ENCODE results near the gene ZNF362. TPM values are rescaled to one million over a fixed set of nuclear protein-coding genes. Genes with fewer than 3 reads are reported as not detected.

Gene ZNF362
- total RNA-seq, 2 experiments from 2014 or later, result 8.9 to 26.1 TPM

DNA sequence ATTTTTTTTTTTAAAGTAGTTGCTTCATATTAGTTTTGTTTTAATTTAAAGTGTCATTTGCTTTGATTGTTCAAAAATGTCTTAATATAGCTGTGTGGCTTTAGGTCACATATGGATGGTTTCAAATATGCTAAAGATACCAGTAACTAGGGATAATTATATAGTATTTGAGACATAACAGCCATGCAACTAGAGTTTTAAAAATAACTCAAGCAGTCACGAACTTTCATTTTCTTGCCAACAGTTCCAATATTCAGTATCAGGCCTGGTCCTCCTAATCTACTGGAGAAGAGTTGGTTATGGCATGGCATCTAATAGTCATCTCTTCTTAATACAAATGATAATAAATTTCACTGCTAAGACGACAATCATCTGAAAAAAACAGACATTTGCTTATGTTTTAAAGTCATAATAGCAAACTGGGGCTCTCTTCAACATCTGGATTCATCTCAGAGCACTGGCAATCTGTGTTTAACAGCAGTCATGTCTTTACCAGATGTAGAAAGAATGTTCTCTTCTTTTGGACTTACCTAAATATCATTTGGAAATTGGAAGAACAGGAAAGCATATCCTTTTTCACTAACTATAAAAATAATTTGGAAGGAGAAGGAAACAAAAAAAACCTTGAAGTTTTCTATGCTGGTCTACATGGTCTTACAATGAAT lies 88.7 kb downstream of the ZNF362 start:
- Histone ChIP-seq H3K4me2 (ENCODE audit: low read length) (no peak overlapping the region), H4K20me1 (ENCODE audit: insufficient read depth, low read length) (peaks cover 21% of the 10 kb centered on the region; the same call in 1 of the 2 replicates), H3K27ac (ENCODE audit: low read depth, low read length, poor library complexity, severe bottlenecking) (no peak overlapping the region), H3K36me3 (ENCODE audit: insufficient read depth, low read length) (peaks cover 14% of the 10 kb centered on the region; the same call in 1 of the 2 replicates), H2AFZ (ENCODE audit: low read length) (no peak overlapping the region), H3K9me2 (ENCODE audit: insufficient read depth, low read length) (no peaks in the 10 kb centered on the region), H3K4me3 (ENCODE audit: low read depth, low read length, poor library complexity, severe bottlenecking) (no peak overlapping the region), H3K9me3 (ENCODE audit: low read length) (no peaks in the 10 kb centered on the region), H3K79me2 (ENCODE audit: insufficient read depth, low read depth, low read length) (peaks cover 14% of the 10 kb centered on the region; the same call in 1 of the 2 replicates), H3K4me1 (ENCODE audit: insufficient read depth, low read length, poor library complexity, severe bottlenecking) (peaks cover 39% of the 10 kb centered on the region)
- TF ChIP-seq, protein P1, sequence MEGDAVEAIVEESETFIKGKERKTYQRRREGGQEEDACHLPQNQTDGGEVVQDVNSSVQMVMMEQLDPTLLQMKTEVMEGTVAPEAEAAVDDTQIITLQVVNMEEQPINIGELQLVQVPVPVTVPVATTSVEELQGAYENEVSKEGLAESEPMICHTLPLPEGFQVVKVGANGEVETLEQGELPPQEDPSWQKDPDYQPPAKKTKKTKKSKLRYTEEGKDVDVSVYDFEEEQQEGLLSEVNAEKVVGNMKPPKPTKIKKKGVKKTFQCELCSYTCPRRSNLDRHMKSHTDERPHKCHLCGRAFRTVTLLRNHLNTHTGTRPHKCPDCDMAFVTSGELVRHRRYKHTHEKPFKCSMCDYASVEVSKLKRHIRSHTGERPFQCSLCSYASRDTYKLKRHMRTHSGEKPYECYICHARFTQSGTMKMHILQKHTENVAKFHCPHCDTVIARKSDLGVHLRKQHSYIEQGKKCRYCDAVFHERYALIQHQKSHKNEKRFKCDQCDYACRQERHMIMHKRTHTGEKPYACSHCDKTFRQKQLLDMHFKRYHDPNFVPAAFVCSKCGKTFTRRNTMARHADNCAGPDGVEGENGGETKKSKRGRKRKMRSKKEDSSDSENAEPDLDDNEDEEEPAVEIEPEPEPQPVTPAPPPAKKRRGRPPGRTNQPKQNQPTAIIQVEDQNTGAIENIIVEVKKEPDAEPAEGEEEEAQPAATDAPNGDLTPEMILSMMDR (conservative IDR thresholded peaks at IDR 0.05; ENCODE audit: low read length), result no peak
- no peak for TF ChIP-seq EZH2phosphoT487 (IDR thresholded peaks at IDR 0.05; ENCODE audit: borderline replicate concordance, low read depth, low read length)
- ChIA-PET CTCF (ENCODE audit: unreplicated experiment) (no interaction called here), POLR2A (no interaction called here)
- no peak for DNase-seq (ENCODE audit: low spot score)
- intact Hi-C loops (cut with micrococcal nuclease; ENCODE audit: unreplicated experiment), result no loop called here
- BruUV-seq (replicated peaks), result no TSS peak

DNA sequence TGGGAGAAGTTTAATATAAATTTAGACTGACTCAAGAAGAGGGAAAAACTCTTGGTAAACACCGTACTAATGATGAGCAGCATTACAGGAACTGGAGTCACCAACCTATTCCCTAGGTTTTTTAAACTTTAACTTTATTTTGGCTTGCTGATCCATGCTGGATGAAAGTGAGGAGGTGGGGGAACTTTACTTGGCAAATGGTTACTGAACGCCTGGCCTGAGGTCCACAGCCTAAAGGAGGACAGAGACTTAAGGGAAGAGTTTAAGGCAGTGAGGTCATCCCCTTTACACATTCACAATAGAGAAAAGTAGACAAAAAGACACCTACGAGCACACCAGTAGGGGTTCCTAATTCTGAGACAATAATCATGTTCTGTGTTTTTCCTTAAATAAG lies 90.2 kb downstream of the ZNF362 start:
- ChIA-PET CTCF (ENCODE audit: unreplicated experiment) (no interaction called here), POLR2A (no interaction called here)
- TF ChIP-seq, protein P1 (conservative IDR thresholded peaks at IDR 0.05; ENCODE audit: low read length), result no peak
- no peak for TF ChIP-seq EZH2phosphoT487 (IDR thresholded peaks at IDR 0.05; ENCODE audit: borderline replicate concordance, low read depth, low read length)
- H3K4me1 ChIP-seq (ENCODE audit: insufficient read depth, low read length, poor library complexity, severe bottlenecking), result peaks cover 49% of the 10 kb centered on the region
- H3K36me3 ChIP-seq (ENCODE audit: insufficient read depth, low read length), result peaks cover 14% of the 10 kb centered on the region; the same call in 1 of the 2 replicates
- intact Hi-C loops (cut with micrococcal nuclease; ENCODE audit: unreplicated experiment), result no loop called here
- H3K79me2 ChIP-seq (ENCODE audit: insufficient read depth, low read depth, low read length), result peaks cover 14% of the 10 kb centered on the region; the same call in 1 of the 2 replicates
- H3K4me2 ChIP-seq (ENCODE audit: low read length), result peak overlapping the region; percentile 74; the same call in 1 of the 2 replicates
- H3K9me2 ChIP-seq (ENCODE audit: insufficient read depth, low read length), result no peaks in the 10 kb centered on the region
- DNase-seq (ENCODE audit: low spot score), result no peak
- no peak overlapping the region for H3K27ac ChIP-seq (ENCODE audit: low read depth, low read length, poor library complexity, severe bottlenecking)
- no TSS peak for BruUV-seq (replicated peaks)
- peaks cover 17% of the 10 kb centered on the region; the same call in 1 of the 2 replicates for H4K20me1 ChIP-seq (ENCODE audit: insufficient read depth, low read length)
- no peak overlapping the region for H2AFZ ChIP-seq (ENCODE audit: low read length)
- H3K4me3 ChIP-seq (ENCODE audit: low read depth, low read length, poor library complexity, severe bottlenecking), result no peak overlapping the region
- no peaks in the 10 kb centered on the region for H3K9me3 ChIP-seq (ENCODE audit: low read length)
